GM21786 (cell line): ENCODE measurements around the gene B4GALNT4.
"Not testable (repeated sequence)": the region's sequence is repeated elsewhere in the genome, so short reads cannot be mapped to it uniquely, and the experiment has no call there.

Experiments used
- ATAC-seq: cut with Tn5 transposase; IDR thresholded peaks from one replicate; pipeline ENCODE4 v1.9.1; 2021; ENCODE audit not compliant: unreplicated experiment

The B4GALNT4 gene

GRCh38 chr11:418343-419247 lies 49.3 kb downstream of the B4GALNT4 start:
- ATAC-seq, result no peak

GRCh38 chr11:419248-420005 lies 50.1 kb downstream of the B4GALNT4 start:
- ATAC-seq, result no peak

- ATAC-seq, result no peak
These were observed 51.0 kb downstream of the B4GALNT4 start for GRCh38 chr11:420054-420910.

GRCh38 chr11:420911-421321 lies 51.6 kb downstream of the B4GALNT4 start:
- no peak for ATAC-seq

GRCh38 chr11:422249-422656 lies 53.0 kb downstream of the B4GALNT4 start:
- no peak for ATAC-seq

- ATAC-seq, result no peak
These were observed 54.9 kb downstream of the B4GALNT4 start for GRCh38 chr11:424232-424631.

GRCh38 chr11:424766-425165 lies 55.5 kb downstream of the B4GALNT4 start:
- ATAC-seq, result not testable (repeated sequence)

GRCh38 chr11:425301-425700 lies 56.0 kb downstream of the B4GALNT4 start:
- ATAC-seq, result no peak

- no peak for ATAC-seq
These were observed 57.6 kb downstream of the B4GALNT4 start for GRCh38 chr11:426851-427250.

GRCh38 chr11:428295-428694 lies 59.0 kb downstream of the B4GALNT4 start:
- ATAC-seq, result no peak

- no peak for ATAC-seq
These were observed 60.1 kb downstream of the B4GALNT4 start for GRCh38 chr11:429391-429790.

GRCh38 chr11:429931-430456 lies 60.7 kb downstream of the B4GALNT4 start:
- ATAC-seq, result no peak
